ENCODE measurements around the gene SLC35A2. TPM values are rescaled to one million over a fixed set of nuclear protein-coding genes. Genes with fewer than 3 reads are reported as not detected.

The SLC35A2 gene
- total RNA-seq, 1 experiment from 2014 or later = 35.0 TPM

- no TSS peak for BruUV-seq (replicated peaks)
- RAD21 ChIA-PET (ENCODE audit: low non-redundant PET in 1 of 2, low total read pairs in 2 of 2, uncharacterized antibody in 2 of 2, unreplicated experiment in 2 of 2) = no interaction called here
- intact Hi-C loops (cut with micrococcal nuclease) = no loop called here
Observed at GRCh38 chrX:48905090-48905790, 6.2 kb downstream of the SLC35A2 start.

More at GRCh38 chrX:48905090-48905790, 6.2 kb downstream of the SLC35A2 start:
- Histone ChIP-seq H3K4me1 (ENCODE audit: control insufficient read depth in 1 of 2, insufficient read depth in 2 of 2, low read length in 2 of 2) (peaks cover 0 to 1% of the 10 kb centered on the region in 2 experiments; a peak in 1 of 4 replicates), H3K36me3 (ENCODE audit: control insufficient read depth in 1 of 2, insufficient read depth in 2 of 2, low read length in 2 of 2) (no peaks in the 10 kb centered on the region; a peak in 2 of 4 replicates), H2AFZ (ENCODE audit: low read depth, low read length, poor library complexity, severe bottlenecking) (no peak overlapping the region), H4K20me1 (ENCODE audit: insufficient read depth) (no peaks in the 10 kb centered on the region), H3K9me2 (ENCODE audit: insufficient read depth) (no peaks in the 10 kb centered on the region), H3K4me3 (replicated peaks in 1 of 2; ENCODE audit: low read depth in 1 of 2, low read length in 2 of 2) (no peak overlapping the region), H3K9ac (ENCODE audit: low read length) (no peak overlapping the region), H3K79me2 (ENCODE audit: insufficient read depth, low read length) (peaks cover 22% of the 10 kb centered on the region), H3K4me2 (ENCODE audit: low read length) (no peak overlapping the region), H3K27me3 (ENCODE audit: insufficient read depth, low read length) (no peaks in the 10 kb centered on the region), H3K9me3 (ENCODE audit: control insufficient read depth in 1 of 2, insufficient read depth in 1 of 2, low read depth in 1 of 2, low read length in 2 of 2) (no peaks in the 10 kb centered on the region), H3K27ac (ENCODE audit: low read depth, low read length) (no peak overlapping the region)
- ChIA-PET POLR2A (no interaction called here), CTCF (no interaction called here)
- no peak for DNase-seq (ENCODE audit: low read depth, low spot score)
- ATAC-seq = no peak
- TF ChIP-seq CTCF (IDR thresholded peaks at IDR 0.05 in 2 of 3, conservative IDR thresholded peaks at IDR 0.05 in 1 of 3; ENCODE audit: borderline replicate concordance in 1 of 3, insufficient read depth in 1 of 3, low read depth in 2 of 3, low read length in 2 of 3) (no peak), ELF1 (IDR thresholded peaks at IDR 0.05; ENCODE audit: borderline replicate concordance, low read depth) (no peak), EGR1 (IDR thresholded peaks at IDR 0.05; ENCODE audit: low read depth) (no peak), ATF3 (IDR thresholded peaks at IDR 0.05) (no peak), YY1 (IDR thresholded peaks at IDR 0.05; ENCODE audit: extremely low read depth, insufficient replicate concordance, low read depth, low read length) (no peak), ZFX (IDR thresholded peaks at IDR 0.05) (no peak)
